CD4-positive, alpha-beta T cell treated with Interleukin-6 for 4 hours (primary cell): ENCODE measurements around the gene AKR1B1.

Experiments used
- DNase-seq: peaks from one replicate; pipeline ENCODE4 v3.0.0-alpha.2; 2020; ENCODE audit warnings: mixed read lengths

The AKR1B1 gene

GRCh38 chr7:134468475-134468874, 9.6 kb upstream of the AKR1B1 start:
- DNase-seq = no peak

GRCh38 chr7:134468054-134468453, 9.2 kb upstream of the AKR1B1 start:
- no peak for DNase-seq

GRCh38 chr7:134465491-134465890, 6.6 kb upstream of the AKR1B1 start:
- DNase-seq = no peak

- DNase-seq = no peak
These were observed 5.6 kb upstream of the AKR1B1 start for GRCh38 chr7:134464496-134464895.

- no peak for DNase-seq
These were observed 4.9 kb upstream of the AKR1B1 start for GRCh38 chr7:134463751-134464150.

GRCh38 chr7:134462337-134462925, 3.5 kb upstream of the AKR1B1 start:
- no peak for DNase-seq

GRCh38 chr7:134461916-134462315, 3.0 kb upstream of the AKR1B1 start:
- DNase-seq = no peak

GRCh38 chr7:134459981-134460380, 1.1 kb upstream of the AKR1B1 start:
- DNase-seq = no peak

- DNase-seq = peak; percentile 58
These were observed 527 bp downstream of the AKR1B1 start for GRCh38 chr7:134458341-134458805.

- no peak for DNase-seq
These were observed 1.7 kb downstream of the AKR1B1 start for GRCh38 chr7:134457210-134457609.

- no peak for DNase-seq
These were observed 4.6 kb downstream of the AKR1B1 start for GRCh38 chr7:134454277-134454676.

- no peak for DNase-seq
These were observed 5.4 kb downstream of the AKR1B1 start for GRCh38 chr7:134453518-134453917.

- no peak for DNase-seq
These were observed 5.9 kb downstream of the AKR1B1 start for GRCh38 chr7:134452991-134453473.

GRCh38 chr7:134452419-134452838, 6.5 kb downstream of the AKR1B1 start:
- DNase-seq = no peak

GRCh38 chr7:134451656-134452055, 7.2 kb downstream of the AKR1B1 start:
- no peak for DNase-seq

GRCh38 chr7:134450294-134451000, 8.5 kb downstream of the AKR1B1 start:
- no peak for DNase-seq

- DNase-seq = no peak
These were observed 9.2 kb downstream of the AKR1B1 start for GRCh38 chr7:134449680-134450079.

GRCh38 chr7:134448356-134449229, 10.3 kb downstream of the AKR1B1 start:
- DNase-seq = no peak

- no peak for DNase-seq
These were observed 11.5 kb downstream of the AKR1B1 start for GRCh38 chr7:134447383-134447782.

- no peak for DNase-seq
These were observed 12.0 kb downstream of the AKR1B1 start for GRCh38 chr7:134446923-134447322.

- no peak for DNase-seq
These were observed 12.5 kb downstream of the AKR1B1 start for GRCh38 chr7:134446446-134446845.

GRCh38 chr7:134444961-134445315, 14.0 kb downstream of the AKR1B1 start:
- no peak for DNase-seq

GRCh38 chr7:134444198-134444960, 14.5 kb downstream of the AKR1B1 start:
- no peak for DNase-seq
